GM23338 (cell line): ENCODE measurements around the gene ALDH1A2. TPM values are rescaled to one million over a fixed set of nuclear protein-coding genes. Genes with fewer than 3 reads are reported as not detected.
"Not testable (repeated sequence)": the region's sequence is repeated elsewhere in the genome, so short reads cannot be mapped to it uniquely, and the experiment has no call there.

Source experiments
- ATAC-seq: fragments of 200-7000 bp; cut with Tn5 transposase; 3 replicates; pipeline ENCODE4 v1.9.1; 2020
- DNase-seq: peaks from one replicate; pipeline ENCODE4 v3.0.0-alpha.2; 2015; ENCODE audit warnings: low spot score
- H2AFZ ChIP-seq: fragments of 200-600 bp; sonication (generic); 2 replicates; pipeline ENCODE4 v1.8.0; 2016; ENCODE audit warnings: antibody characterized with exemption, mild to moderate bottlenecking, moderate library complexity
- H3F3A ChIP-seq: fragments of 200-600 bp; sonication (generic); replicated peaks from 2 replicates; pipeline ENCODE4 v1.8.0; 2017; ENCODE audit warnings: antibody characterized with exemption, mixed run types, low read depth
- H3K27ac ChIP-seq: fragments of 200-600 bp; sonication (generic); 2 replicates; pipeline ENCODE4 v1.6.1; 2016; ENCODE audit warnings: low read depth
- H3K27me3 ChIP-seq: fragments of 200-600 bp; sonication (generic); 2 replicates; pipeline ENCODE4 v1.8.0; 2016; ENCODE audit warnings: mild to moderate bottlenecking, mixed run types, moderate library complexity; ENCODE audit not compliant: insufficient read depth
- H3K36me3 ChIP-seq: fragments of 200-600 bp; sonication (generic); 2 replicates; pipeline ENCODE4 v1.8.0; 2016; ENCODE audit warnings: mild to moderate bottlenecking; ENCODE audit not compliant: insufficient read depth
- H3K4me1 ChIP-seq: fragments of 200-600 bp; sonication (generic); 2 replicates; pipeline ENCODE4 v1.8.0; 2016; ENCODE audit warnings: mild to moderate bottlenecking, moderate library complexity; ENCODE audit not compliant: insufficient read depth
- H3K4me2 ChIP-seq: fragments of 200-600 bp; sonication (generic); 2 replicates; pipeline ENCODE4 v1.7.1; 2017; ENCODE audit warnings: mixed run types
- H3K4me3 ChIP-seq: fragments of 200-600 bp; sonication (generic); 2 replicates; pipeline ENCODE4 v1.6.1; 2016; ENCODE audit warnings: mixed run types
- H3K79me2 ChIP-seq: fragments of 200-600 bp; sonication (generic); replicated peaks from 2 replicates; pipeline ENCODE4 v1.8.0; 2017; ENCODE audit warnings: mild to moderate bottlenecking; ENCODE audit not compliant: insufficient read depth
- H3K9me2 ChIP-seq: fragments of 200-600 bp; sonication (generic); 2 replicates; pipeline ENCODE4 v1.8.0; 2017; ENCODE audit not compliant: insufficient read depth
- H4K20me1 ChIP-seq: fragments of 200-600 bp; sonication (generic); replicated peaks from 2 replicates; pipeline ENCODE4 v1.8.0; 2017; ENCODE audit warnings: mild to moderate bottlenecking; ENCODE audit not compliant: insufficient read depth
- H3K27ac Mint-ChIP-seq: 2 replicates; pipeline ENCODE4 v1.8.0; 2020; ENCODE audit warnings: inconsistent platforms, mild to moderate bottlenecking, moderate library complexity, mixed read lengths
- H3K27me3 Mint-ChIP-seq: 3 replicates; pipeline ENCODE4 v1.8.0; 2022; ENCODE audit warnings: low read depth, mild to moderate bottlenecking, moderate library complexity, mixed read lengths, inconsistent platforms; ENCODE audit not compliant: insufficient read depth, poor library complexity
- H3K36me3 Mint-ChIP-seq: 3 replicates; pipeline ENCODE4 v1.8.0; 2021; ENCODE audit warnings: low read depth, mild to moderate bottlenecking, inconsistent platforms, moderate library complexity, mixed read lengths
- H3K4me1 Mint-ChIP-seq: 3 replicates; pipeline ENCODE4 v1.8.0; 2020; ENCODE audit warnings: mild to moderate bottlenecking, inconsistent platforms, mixed read lengths
- H3K4me3 Mint-ChIP-seq: 3 replicates; pipeline ENCODE4 v1.8.0; 2021; ENCODE audit warnings: moderate library complexity, mild to moderate bottlenecking, inconsistent platforms, mixed read lengths
- H3K9me3 Mint-ChIP-seq: 3 replicates; pipeline ENCODE4 v1.8.0; 2020; ENCODE audit warnings: moderate library complexity, mild to moderate bottlenecking, inconsistent platforms, mixed read lengths
- CREB1 ChIP-seq: fragments of 250-450 bp; sonication (Bioruptor Pico); IDR thresholded peaks from 2 replicates; pipeline ENCODE4 v1.5.0; 2020; ENCODE audit warnings: low read depth, mild to moderate bottlenecking, moderate library complexity
- CTCF ChIP-seq, 2 experiments: fragments of 200-600 bp in 1 of 2; sonication (generic) in 1 of 2; conservative IDR thresholded peaks; 2 replicates each; pipeline versions ENCODE4 v1.5.1 to v1.6.1; 2016 to 2017; ENCODE audit warnings: antibody characterized with exemption in 2 of 2, low read depth in 2 of 2, mild to moderate bottlenecking in 2 of 2, moderate library complexity in 1 of 2
- ETS1 ChIP-seq: IDR thresholded peaks from 2 replicates; pipeline ENCODE4 v1.6.1; 2016; ENCODE audit warnings: antibody characterized with exemption
- EZH2 ChIP-seq: fragments of 200-600 bp; sonication (generic); IDR thresholded peaks from one replicate; pipeline ENCODE4 v1.8.0; 2017; ENCODE audit warnings: antibody characterized with exemption, mild to moderate bottlenecking, low read depth; ENCODE audit not compliant: unreplicated experiment
- EZH2phosphoT487 ChIP-seq: fragments of 200-600 bp; sonication (generic); IDR thresholded peaks from one replicate; pipeline ENCODE4 v1.8.1; 2018; ENCODE audit warnings: antibody characterized with exemption; ENCODE audit not compliant: unreplicated experiment
- JUNB ChIP-seq: IDR thresholded peaks from one replicate; pipeline ENCODE4 v1.6.1; 2016; ENCODE audit warnings: antibody characterized with exemption; ENCODE audit not compliant: unreplicated experiment
- NANOG ChIP-seq: IDR thresholded peaks from 2 replicates; pipeline ENCODE4 v1.6.1; 2016; ENCODE audit warnings: antibody characterized with exemption, borderline replicate concordance
- POLR2AphosphoS5 ChIP-seq: IDR thresholded peaks from 2 replicates; pipeline ENCODE4 v1.6.1; 2016; ENCODE audit warnings: antibody characterized with exemption, low read depth
- REST ChIP-seq: IDR thresholded peaks from one replicate; pipeline ENCODE4 v1.6.1; 2018; ENCODE audit warnings: antibody characterized with exemption; ENCODE audit not compliant: unreplicated experiment
- STAT1 ChIP-seq: IDR thresholded peaks from one replicate; pipeline ENCODE4 v1.6.1; 2016; ENCODE audit warnings: antibody characterized with exemption; ENCODE audit not compliant: unreplicated experiment
- ZNF114 ChIP-seq: fragments of 250-450 bp; sonication (Bioruptor Pico); IDR thresholded peaks from 2 replicates; pipeline ENCODE4 v1.5.0; 2020; ENCODE audit warnings: mild to moderate bottlenecking, moderate library complexity
- ZNF331 ChIP-seq: fragments of 250-450 bp; sonication (Bioruptor Pico); IDR thresholded peaks from 2 replicates; pipeline ENCODE4 v1.5.0; 2020; ENCODE audit warnings: low read depth, mild to moderate bottlenecking, moderate library complexity
- polyA plus RNA-seq: library from polyadenylated mRNA; unstranded; fragments of >200 nt; fragmentation: Nextera tagmentation; extraction: Ambion mirVana; gene quantifications from 2 replicates; pipeline ENCODE4 v1.2.1, GENCODE V29; 2016
- total RNA-seq: library from RNA; depleted of rRNA; stranded (reverse); fragments of >200 nt; shearing (Covaris generic); gene quantifications from 2 replicates; pipeline ENCODE4 v1.2.3, GENCODE V29; 2014

ALDH1A2 gene
- total and polyA plus RNA-seq, 2 experiments from 2014 or later = 0.80 TPM; not detected in 1

- not testable (repeated sequence) for H3K4me2 ChIP-seq, H3F3A ChIP-seq, H3K9me2 ChIP-seq, H3K9me3 Mint-ChIP-seq, H4K20me1 ChIP-seq, H3K36me3 ChIP-seq, H3K36me3 Mint-ChIP-seq, H2AFZ ChIP-seq, H3K79me2 ChIP-seq, H3K27ac Mint-ChIP-seq, H3K4me3 Mint-ChIP-seq, H3K4me3 ChIP-seq, DNase-seq, H3K27ac ChIP-seq, H3K27me3 Mint-ChIP-seq, ATAC-seq, H3K27me3 ChIP-seq
- H3K4me1 Mint-ChIP-seq = peaks cover 20% of the 10 kb centered on the region
- peaks cover 11% of the 10 kb centered on the region; the same call in 1 of the 2 replicates for H3K4me1 ChIP-seq
These were observed 15.4 kb upstream of the ALDH1A2 start for GRCh38 chr15:58080959-58081358.

GRCh38 chr15:58080398-58080797, 14.9 kb upstream of the ALDH1A2 start:
- Histone ChIP-seq H3K27me3 (no peaks in the 10 kb centered on the region), H3K4me1 (peaks cover 11% of the 10 kb centered on the region; the same call in 1 of the 2 replicates), H4K20me1 (no peaks in the 10 kb centered on the region), H3K9me2 (no peaks in the 10 kb centered on the region; the same call in none of the 2 replicates), H3K27ac (no peak overlapping the region), H3K4me3 (no peak overlapping the region), H3K36me3 (no peaks in the 10 kb centered on the region), H3K79me2 (no peaks in the 10 kb centered on the region), H3F3A (no peaks in the 10 kb centered on the region), H3K4me2 (0 out of 2 replicates have a peak overlapping the region, but pooled peaks have one; percentile 40), H2AFZ (peak overlapping the region; percentile 38; the same call in 1 of the 2 replicates)
- Mint-ChIP-seq H3K36me3 (no peaks in the 10 kb centered on the region), H3K4me3 (no peak overlapping the region), H3K9me3 (no peaks in the 10 kb centered on the region), H3K27me3 (no peaks in the 10 kb centered on the region), H3K4me1 (peaks cover 20% of the 10 kb centered on the region), H3K27ac (no peak overlapping the region)
- DNase-seq (no peak), ATAC-seq (no peak)
- TF ChIP-seq STAT1 (no peak), ZNF331 (CRISPR knock-in tag) (no peak), ETS1 (no peak), POLR2AphosphoS5 (no peak), NANOG (no peak), ZNF114 (CRISPR knock-in tag) (no peak), REST (no peak), EZH2 (no peak), EZH2phosphoT487 (no peak), JUNB (no peak), CREB1 (CRISPR knock-in tag) (no peak), CTCF (conservative IDR thresholded peaks at IDR 0.05; ENCODE audit: low read depth in 2 of 2) (no peak)
